ENCODE measurements around the gene PGGT1B. TPM values are rescaled to one million over a fixed set of nuclear protein-coding genes. Genes with fewer than 3 reads are reported as not detected.

Gene PGGT1B
- polyA plus RNA-seq, 1 donor from 2014 or later, result 6.6 TPM

GRCh38 chr5:115202952-115203351, 59.7 kb downstream of the PGGT1B start:
- H3K36me3 ChIP-seq (ENCODE audit: insufficient read depth, low read length), result no peaks in the 10 kb centered on the region
- no peaks in the 10 kb centered on the region for H3K9me2 ChIP-seq (ENCODE audit: insufficient read depth, low read length)
- H2AFZ ChIP-seq (ENCODE audit: low read depth, low read length), result no peak overlapping the region
- TF ChIP-seq POLR2AphosphoS5 (IDR thresholded peaks at IDR 0.05) (no peak), CTCF (IDR thresholded peaks at IDR 0.05; ENCODE audit: poor library complexity, severe bottlenecking) (no peak), EZH2 (IDR thresholded peaks at IDR 0.05; ENCODE audit: borderline replicate concordance, insufficient read depth, low read length, poor library complexity, severe bottlenecking) (no peak)
- H3K4me3 ChIP-seq (ENCODE audit: low read length), result no peak overlapping the region
- no peak overlapping the region for H3K9ac ChIP-seq (ENCODE audit: low read length)
- H3K4me2 ChIP-seq (ENCODE audit: low read length), result no peak overlapping the region
- H3K27ac ChIP-seq (ENCODE audit: low read length), result no peak overlapping the region
- H3F3A ChIP-seq (ENCODE audit: insufficient read depth, low read length, poor library complexity, severe bottlenecking), result no peaks in the 10 kb centered on the region
- H3K27me3 ChIP-seq (ENCODE audit: insufficient read depth, low read depth, low read length), result no peaks in the 10 kb centered on the region
- no peaks in the 10 kb centered on the region for H4K20me1 ChIP-seq (ENCODE audit: insufficient read depth)
- H3K79me2 ChIP-seq (replicated peaks; ENCODE audit: insufficient read depth, low read length), result no peaks in the 10 kb centered on the region
- no peaks in the 10 kb centered on the region for H3K9me3 ChIP-seq (ENCODE audit: low read length)

GRCh38 chr5:115196161-115196560, 66.5 kb downstream of the PGGT1B start:
- Histone ChIP-seq H4K20me1 (ENCODE audit: insufficient read depth) (no peaks in the 10 kb centered on the region), H3F3A (ENCODE audit: insufficient read depth, low read length, poor library complexity, severe bottlenecking) (no peaks in the 10 kb centered on the region), H3K9me2 (ENCODE audit: insufficient read depth, low read length) (no peaks in the 10 kb centered on the region), H3K79me2 (replicated peaks; ENCODE audit: insufficient read depth, low read length) (no peaks in the 10 kb centered on the region), H3K9ac (ENCODE audit: low read length) (no peak overlapping the region), H2AFZ (ENCODE audit: low read depth, low read length) (no peak overlapping the region), H3K36me3 (ENCODE audit: insufficient read depth, low read length) (no peaks in the 10 kb centered on the region), H3K4me2 (ENCODE audit: low read length) (no peak overlapping the region), H3K27me3 (ENCODE audit: insufficient read depth, low read depth, low read length) (no peaks in the 10 kb centered on the region), H3K27ac (ENCODE audit: low read length) (no peak overlapping the region), H3K4me3 (ENCODE audit: low read length) (no peak overlapping the region), H3K9me3 (ENCODE audit: low read length) (no peaks in the 10 kb centered on the region)
- TF ChIP-seq POLR2AphosphoS5 (IDR thresholded peaks at IDR 0.05) (no peak), TAF1 (IDR thresholded peaks at IDR 0.05; ENCODE audit: low read depth) (no peak), RAD21 (conservative IDR thresholded peaks at IDR 0.05) (no peak), CTCF (IDR thresholded peaks at IDR 0.05; ENCODE audit: poor library complexity, severe bottlenecking) (no peak), EZH2 (IDR thresholded peaks at IDR 0.05; ENCODE audit: borderline replicate concordance, insufficient read depth, low read length, poor library complexity, severe bottlenecking) (no peak), EP300 (conservative IDR thresholded peaks at IDR 0.05; ENCODE audit: poor library complexity, severe bottlenecking) (no peak), SMC3 (conservative IDR thresholded peaks at IDR 0.05; ENCODE audit: poor library complexity) (no peak), MXI1 (conservative IDR thresholded peaks at IDR 0.05; ENCODE audit: poor library complexity, severe bottlenecking) (no peak), REST (IDR thresholded peaks at IDR 0.05; ENCODE audit: borderline replicate concordance) (no peak)

Measured in neural cell (in vitro differentiated cells).